Adrenal gland (tissue), 5 donors: ENCODE results near the gene ANKFY1.

Experiments
- CTCF ChIP-seq, 6 experiments: fragments of 450-650 bp in 4 of 6; fragments of 200-600 bp in 2 of 6; sonication (generic) in 1 of 6; IDR thresholded peaks; 1 replicate in 5 of 6; 2 replicates in 1 of 6; pipeline versions ENCODE4 v1.5.1 to v1.8.0; 2016 to 2021; ENCODE audit warnings: antibody characterized with exemption in 6 of 6, mild to moderate bottlenecking in 2 of 6, moderate library complexity in 1 of 6
- POLR2A ChIP-seq, 2 donors: fragments of 450-650 bp; IDR thresholded peaks; one replicate each; pipeline ENCODE4 v1.6.1; 2017; ENCODE audit warnings: antibody characterized with exemption in 2 of 2, mild to moderate bottlenecking in 2 of 2, moderate library complexity in 1 of 2
- donor health status: DM: no; HTN: no; CAD: no.

DNA sequence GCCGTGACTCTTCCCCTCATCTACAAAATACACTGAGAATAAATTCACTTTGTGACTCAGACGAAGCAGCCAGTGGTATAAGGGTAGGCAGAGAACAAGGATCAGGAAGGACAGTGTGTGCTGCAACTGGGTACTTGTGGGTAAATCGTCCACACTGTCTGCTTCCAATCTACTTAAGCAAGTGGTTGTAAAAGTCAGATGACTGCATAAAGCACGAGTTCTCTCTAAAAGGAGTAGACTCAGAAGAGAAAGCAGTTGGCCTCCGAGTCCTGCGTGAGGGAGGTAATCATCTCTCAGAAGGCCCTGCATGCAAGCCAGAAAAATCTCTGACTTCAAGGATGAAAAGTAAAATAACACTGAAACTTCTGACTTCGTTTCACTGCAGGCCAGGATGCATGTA, 43.1 kb downstream of the ANKFY1 start:
- TF ChIP-seq POLR2A (IDR thresholded peaks at IDR 0.05) (peak in 1 of 2 donors; percentile 72), CTCF (IDR thresholded peaks at IDR 0.05) (no peak)
